Measurements from ENCODE around the gene BCAR3.
"Not testable (repeated sequence)": the region's sequence is repeated elsewhere in the genome, so short reads cannot be mapped to it uniquely, and the experiment has no call there.

The BCAR3 gene

DNA sequence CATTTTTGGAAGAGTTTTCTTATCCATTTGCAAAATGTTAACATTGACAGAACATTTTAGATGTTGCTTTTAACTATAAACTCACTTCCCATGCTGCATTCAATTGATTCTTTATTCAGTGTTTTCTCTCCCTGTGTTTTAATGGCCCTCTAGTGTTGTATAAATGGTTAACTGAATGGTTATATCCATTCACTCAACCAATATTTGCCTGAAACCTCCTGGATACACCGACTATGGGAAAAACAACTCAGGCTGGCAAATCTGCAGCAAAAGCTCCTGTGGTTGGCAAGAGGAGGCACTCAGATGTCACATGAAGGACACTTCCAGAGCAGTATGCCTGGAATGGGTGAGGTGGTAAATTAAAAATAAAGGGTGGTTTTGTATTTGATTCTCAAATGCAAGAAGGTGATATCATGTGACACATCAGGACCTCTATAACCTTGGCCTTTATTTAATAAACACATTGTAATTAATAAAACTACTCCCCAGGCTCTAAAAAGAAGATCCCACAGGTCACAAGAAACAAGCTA lies 107.6 kb downstream of the BCAR3 start:
- no peak for DNase-seq

DNA sequence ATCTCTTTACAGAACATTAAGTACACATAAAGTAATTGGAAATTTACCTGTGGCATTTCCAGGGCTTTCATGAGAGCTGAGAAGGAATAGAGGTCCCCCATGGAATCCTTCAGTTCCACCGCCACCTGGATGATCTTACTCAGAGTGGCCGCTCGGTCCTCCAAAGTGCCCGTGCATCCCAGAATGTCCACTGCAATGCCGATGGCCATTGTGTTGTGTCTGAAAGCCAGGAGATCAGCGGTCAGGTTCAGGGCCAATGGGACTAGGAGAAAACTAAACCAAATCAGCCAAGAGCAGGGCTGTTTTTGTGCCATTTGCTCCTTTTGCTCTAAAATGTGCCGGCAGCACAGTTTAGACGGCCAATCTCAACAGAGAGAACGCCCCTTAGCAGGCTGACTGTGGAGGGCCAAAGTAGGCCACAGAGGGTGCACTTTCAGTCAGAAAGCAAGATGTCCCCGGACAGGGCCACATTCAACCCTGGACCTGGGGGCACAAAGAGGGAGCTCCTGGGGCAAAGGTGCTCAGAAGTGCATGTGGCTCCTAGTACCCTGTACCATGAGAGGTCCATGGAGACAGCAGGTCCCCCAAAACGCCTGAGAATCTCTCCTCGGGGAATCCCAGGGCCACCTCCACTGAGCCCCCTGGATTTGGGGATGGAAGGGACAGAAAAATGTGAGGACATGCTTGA lies 109.9 kb downstream of the BCAR3 start:
- no peak for DNase-seq

DNA sequence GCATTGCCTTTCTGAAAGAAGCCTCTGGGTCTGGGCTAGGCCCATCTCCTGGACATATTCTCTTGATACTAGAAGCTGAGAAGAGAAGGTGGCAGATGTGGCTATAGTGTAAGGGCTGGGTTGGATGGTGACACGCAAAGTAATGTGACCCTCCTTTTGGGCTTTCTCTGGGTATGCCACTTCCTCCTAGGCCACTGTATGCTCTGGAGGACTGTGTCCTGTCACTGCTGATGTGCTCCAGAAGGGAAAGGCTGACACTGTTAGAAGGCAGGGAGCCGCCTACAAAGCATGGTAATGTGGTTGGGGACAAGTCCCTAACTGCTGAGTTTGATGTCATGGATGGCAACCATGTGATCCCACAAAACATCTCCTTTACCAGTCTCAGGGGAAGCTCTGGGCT lies 112.1 kb downstream of the BCAR3 start:
- DNase-seq: no peak

DNA sequence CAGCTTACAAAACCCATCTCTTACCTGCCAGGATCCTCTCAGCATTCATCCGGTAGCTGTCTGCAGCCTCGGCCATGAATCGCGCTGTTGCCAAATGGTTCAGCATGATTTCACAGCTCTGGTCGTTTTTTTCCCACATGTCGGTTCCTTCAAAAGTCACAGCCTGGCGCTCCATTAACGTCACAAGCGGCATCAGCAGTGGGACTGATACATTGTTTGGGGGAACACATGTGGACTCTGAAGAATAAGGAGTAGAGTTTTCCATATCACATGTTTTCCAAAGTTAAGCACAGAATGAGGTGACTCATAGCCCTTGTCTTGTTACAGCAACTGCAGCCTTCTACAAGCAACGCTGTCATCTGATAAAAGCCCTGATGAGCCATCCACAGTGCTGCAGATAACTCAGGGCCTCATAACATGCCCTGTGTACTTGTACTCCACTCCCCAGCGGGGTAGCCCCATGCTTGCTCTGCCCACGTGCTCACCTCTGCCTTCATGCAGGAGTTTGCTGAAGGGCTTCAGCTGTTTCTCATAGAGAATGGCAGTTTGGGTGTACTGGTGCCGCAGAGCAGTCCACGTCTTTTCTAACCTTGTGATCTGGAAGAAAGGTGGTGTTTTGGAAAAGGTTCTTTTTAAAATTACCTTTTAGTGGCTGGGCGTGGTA lies 114.2 kb downstream of the BCAR3 start:
- no peak for DNase-seq

DNA sequence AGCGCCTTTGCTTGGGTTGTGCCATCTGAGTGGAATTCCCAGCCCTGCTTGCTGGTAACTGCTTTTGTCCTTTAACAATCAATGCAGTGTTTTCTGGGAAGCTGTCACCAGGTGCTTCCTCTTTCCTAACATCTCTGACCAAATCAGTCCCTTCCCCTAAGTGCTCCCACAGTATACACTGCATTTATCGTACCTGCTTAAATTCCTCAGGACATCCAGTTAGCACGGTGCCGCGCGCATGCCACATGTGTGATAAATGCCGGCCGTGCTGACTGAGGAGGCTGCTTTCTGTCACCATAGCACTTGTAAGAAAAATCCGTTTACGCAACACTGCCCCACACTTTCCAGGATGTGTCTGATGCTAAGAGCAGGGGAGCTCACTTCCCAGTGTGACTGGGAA lies 115.4 kb downstream of the BCAR3 start:
- no peak for DNase-seq

DNA sequence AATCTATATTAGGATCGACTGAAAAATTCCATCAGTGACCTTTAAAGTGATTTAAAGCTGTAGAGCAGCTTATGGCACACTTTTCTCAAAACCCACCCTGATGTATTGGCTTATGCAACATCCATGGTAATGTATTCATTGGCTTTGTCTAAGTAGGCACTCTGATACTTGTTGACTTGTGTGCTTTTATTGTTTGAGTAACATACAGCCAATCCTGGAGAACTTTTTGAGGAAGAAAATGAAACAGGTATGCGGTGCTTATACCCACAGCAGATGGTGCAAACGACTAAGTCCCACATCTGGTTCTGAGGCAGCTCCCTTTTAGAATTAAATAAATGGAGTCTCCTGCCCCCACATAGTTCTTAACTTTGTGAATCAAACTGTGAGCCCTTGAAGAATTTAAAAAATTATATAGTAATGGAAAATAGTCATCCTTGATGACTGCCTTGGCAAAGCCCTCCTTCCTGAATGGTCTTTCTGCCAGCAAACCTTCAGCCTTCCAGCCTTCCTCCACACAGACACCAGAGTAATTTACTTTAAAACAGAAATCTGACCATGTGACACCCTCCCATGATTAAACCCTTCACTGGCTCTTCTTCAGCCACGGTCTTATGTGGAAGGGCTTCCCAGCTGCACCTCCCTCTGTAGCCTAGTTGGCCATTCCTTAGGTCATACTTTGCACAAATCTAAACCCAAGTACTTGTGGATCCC lies 116.0 kb downstream of the BCAR3 start:
- no peak for DNase-seq

DNA sequence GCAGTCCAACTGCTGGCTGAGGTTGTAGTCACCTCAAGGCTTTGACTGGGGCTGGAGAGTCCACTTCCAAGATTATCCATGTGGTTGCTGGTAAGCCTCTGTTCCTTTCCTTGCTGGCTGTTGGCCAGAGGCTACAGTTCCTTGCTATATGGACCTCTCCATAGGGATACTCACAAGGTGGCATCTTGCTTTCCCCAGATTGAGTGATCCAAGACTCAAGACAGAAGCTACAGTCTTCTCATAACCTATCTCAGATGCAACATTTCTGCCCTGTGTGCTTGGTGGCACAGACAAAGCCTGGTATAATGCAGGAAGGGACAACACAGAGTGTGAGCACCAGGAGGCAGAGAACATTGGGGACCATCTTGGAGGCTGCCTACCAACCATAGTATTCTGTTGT lies 121.9 kb downstream of the BCAR3 start:
- DNase-seq: no peak

DNA sequence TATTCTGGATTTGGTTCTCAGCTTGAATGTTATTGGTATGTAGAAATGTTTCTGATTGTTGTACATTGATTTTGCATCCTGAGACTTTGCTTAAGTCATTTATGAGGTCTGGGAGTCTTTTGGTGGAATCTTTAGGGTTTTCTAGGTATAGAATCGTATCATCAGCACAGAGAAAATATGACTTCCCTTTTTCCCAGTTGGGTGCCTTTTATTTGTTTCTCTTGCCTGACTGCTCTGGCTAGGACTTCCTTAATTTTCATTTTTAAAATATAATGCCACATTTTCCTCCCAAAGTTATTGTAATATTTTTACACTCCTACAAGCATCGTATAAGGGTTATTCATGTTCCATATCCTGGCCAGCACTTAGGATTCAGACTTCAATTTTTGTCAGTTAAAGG lies 122.6 kb downstream of the BCAR3 start:
- DNase-seq: no peak

DNA sequence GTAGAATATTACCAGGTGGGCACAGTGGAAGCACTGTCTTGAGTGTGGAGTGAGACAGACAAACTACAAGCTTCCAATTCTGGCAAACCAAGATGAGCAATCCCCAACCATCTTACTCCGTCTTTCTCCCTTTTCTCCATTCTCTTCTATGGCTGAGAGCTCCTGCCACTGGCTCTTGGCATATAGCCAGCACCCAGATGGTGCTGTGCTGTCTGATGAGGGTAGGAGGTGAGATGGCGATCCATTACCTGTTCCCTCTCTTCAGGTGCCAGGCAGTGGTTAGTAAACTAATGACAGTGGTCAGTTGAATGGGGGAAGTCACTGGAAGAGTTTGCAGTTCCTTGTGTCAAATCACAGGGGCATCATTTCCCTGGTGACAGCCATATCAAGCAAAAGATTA lies 125.3 kb downstream of the BCAR3 start:
- no peak for DNase-seq

DNA sequence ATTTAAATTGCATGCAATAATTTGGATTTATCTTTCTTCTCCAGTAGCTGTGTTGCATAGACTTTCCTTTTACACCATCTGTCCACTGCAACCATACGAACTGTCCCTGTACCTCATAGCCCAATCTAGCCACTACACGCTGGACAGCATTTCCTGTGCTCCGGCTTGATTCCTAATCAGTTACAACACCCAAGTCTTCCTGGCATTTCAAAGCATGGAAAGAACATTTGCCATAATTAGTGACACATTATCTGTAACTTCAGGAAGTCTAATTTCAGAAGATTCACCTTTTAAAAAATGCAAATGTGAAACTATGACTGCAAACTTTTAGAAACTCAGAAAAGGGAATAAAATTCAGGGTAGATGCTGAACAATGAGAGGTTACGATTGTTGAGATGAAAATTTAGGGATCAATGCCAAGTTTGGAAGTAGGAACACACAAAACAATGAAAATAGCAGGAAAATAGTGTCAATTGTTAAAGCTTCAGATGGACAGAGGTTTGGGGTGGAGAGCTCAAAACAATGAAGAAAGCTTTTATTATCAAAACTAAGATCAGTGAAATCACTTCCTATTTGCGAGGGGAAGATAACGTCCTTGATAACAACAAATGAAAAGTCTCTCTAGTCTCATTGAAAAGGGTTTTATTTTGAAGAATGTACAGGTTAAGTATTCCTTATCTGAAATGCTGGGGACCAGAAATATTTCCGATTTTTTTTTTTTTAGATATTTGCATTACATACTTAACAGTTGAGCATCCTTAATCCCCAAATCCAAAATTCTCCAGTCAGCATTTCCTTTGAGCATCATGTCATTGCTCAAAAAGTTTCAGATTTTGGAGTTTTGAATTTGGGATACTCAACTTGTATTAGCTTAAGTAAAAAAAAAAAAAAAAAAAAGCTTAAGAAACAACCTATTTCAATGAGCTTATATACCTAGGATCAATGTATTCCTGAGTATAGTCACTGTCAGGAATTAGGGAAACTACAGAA lies 126.5 kb downstream of the BCAR3 start:
- no peak for DNase-seq

DNA sequence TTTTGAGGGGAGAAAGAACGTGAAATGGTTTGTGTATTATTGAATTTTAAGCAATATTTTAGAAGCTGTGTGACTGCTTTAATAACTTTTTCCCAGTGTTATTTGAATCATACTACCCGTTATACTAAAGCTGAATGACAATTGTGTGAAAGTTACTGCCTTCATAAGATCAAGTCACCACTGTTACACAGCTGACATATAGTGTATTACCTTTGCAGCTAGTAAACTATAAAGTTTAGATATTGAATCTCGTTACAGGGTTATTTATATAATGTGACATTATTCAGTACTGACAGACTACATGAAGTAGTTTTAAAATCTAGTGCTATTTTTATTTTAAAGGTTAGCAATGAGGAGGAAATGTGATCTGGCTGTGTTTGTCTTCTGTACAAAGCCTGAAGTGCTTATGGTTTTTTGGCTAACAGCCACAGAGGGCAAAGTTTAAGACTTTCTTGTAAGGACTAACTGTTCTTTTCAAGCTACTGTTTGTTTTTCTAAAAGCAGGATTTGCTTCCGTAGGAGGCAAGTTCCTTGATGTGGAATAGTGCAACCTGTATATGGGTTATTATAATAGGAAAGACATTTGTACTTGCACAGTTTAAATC lies 127.6 kb downstream of the BCAR3 start:
- DNase-seq: not testable (repeated sequence)

DNA sequence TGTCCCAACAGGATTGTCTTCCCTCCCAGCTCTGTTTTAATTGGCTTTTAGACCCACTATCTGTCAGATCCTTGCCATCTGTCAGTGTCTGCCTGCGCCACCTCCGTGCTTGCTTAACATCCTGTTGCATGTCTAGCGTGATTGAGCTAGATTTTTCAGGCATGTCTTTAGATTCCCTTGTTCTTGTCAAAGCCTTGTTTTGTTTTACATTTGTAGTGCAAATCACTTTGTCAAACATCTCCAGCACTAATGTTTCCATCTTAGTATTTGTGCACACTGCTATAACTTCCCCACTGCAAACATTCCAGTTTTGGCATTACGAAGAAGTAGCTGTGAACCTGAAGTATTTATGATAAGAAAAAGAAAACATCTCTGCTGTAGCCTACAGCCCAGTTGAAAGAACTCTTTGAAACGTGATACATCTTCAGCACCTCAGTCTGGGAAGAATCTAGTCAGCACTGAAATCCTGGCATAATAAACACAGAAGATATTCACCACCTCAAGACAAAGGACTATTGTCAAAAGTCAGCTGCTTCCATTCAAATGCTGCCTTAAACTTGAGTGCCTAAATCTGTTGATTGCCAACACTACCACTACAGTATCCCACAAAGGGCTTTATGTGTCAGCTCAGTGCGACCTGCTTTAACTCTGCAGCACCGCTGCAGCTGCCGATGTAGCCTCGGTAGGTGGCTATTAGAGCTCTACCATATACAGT lies 128.7 kb downstream of the BCAR3 start:
- peak; percentile 66 for DNase-seq

DNA sequence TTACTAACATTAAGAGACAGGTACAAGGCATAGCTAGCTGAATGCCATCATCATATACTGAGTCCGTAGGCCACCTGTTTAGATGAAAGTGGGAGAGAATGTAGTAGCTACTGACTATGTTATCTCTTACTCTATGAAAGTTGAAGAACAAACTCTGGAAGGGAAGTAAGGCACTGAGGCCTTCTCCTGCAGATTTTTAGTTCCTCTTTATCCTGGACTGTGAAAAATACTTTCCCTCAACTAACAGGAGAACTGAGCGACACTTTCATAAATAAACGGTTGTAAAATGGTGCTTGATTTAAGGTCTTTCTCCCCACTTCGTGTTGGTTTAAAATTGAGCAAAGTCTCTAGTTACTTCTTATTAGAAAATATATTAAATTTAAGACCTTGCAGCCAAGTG lies 131.8 kb downstream of the BCAR3 start:
- no peak for DNase-seq

DNA sequence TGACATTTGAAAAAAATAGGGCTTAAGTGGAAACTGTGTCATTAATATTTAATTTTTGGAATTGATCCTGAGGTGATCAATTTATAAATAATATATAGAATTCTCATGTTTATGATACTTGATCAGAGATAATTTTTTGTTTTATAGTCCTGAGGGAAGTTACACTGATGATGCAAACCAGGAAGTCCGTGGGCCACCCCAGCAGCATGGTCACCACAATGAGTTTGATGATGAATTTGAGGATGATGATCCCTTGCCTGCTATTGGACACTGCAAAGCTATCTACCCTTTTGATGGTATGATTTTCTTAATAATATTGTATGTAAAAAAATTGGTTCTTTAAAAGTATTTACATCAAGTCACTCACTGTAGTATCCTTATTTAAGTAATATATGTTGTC lies 132.5 kb downstream of the BCAR3 start:
- DNase-seq: no peak

DNA sequence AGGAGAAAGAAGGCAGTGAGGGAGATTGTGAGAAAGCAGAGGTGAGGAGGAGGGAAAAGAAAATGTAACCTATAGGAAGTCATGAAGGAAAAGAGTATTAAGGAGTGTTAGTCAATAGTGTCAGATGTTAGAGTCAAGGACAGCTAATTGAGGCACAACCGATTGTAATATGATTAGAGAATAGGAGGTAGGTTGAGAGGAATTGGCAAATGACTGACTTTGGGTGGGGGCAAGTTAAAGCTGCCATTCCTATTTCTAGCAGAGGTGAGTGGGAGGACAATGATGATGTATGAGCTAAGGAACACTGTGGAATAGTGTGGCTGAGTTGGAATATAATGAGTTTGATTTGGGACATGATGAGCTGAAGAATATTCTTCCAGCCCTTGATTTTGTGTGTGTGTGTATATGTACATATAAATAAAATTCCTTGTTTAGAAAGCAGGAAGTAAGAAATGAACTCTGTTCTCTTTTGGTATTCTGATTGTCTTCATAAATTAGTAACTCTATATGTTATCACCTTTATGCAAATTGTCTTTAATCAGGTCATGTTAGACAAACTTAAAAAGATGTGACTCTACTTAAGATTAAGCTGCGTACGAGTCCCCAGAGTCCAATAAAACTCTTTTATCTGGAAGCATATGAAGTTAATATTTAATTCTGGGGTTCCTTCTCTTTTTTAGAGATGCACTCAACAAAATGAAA lies 135.3 kb downstream of the BCAR3 start:
- DNase-seq: no peak

DNA sequence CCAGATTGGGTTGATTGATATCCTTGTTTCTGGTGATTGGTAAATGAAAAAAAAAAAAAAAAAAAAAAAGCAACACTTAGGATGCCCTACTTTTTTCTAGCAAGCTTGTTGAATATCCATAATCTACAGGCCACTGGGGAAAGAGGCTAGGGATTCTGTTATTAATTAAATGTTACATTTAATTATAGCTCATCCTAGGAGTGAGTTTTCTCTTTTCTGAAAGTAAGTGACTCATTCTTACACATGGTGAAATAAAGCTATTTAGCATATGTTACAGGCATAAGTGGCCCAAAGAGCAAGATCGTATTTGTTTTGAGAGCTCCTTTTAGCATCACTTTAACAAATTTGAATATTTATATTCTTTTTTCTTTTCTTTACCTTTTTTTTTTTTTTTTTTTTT lies 139.2 kb downstream of the BCAR3 start:
- no peak for DNase-seq

DNA sequence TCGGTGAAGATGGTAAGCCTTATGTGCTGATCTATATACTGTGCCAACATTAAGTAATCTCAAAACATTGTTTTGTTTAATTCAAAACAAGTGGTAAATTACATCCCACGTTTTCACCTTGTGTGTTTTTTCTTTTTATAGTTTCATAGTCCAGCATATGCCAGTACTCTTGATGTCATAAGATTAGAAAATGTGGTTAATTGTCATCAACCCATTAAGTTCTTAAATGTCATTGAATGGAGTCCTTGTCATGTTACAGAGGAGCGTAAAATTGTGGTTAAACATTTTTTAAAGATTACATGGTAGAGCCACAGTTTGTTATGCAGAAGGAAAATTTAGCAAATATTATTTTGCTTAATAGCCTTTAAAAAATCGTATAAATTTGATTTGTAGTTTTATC lies 140.6 kb downstream of the BCAR3 start:
- no peak for DNase-seq

DNA sequence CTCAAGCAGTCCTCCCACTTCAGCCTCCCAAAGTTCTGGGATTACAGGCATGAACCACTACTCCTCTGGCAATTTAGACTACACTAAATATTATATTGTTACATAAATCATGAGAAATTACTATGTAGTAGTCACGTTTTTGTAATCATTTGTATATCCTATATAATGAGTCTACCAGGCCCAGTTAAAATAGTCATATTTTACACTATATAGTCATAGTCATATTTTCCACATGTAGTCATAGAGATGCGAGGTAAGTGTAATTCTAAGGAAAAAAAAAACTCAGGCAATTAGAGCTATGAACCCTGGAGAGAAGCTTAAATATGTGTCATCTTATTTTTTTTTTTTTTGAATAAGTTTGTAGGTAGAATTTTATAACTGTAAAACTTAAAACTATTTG lies 143.7 kb downstream of the BCAR3 start:
- no peak for DNase-seq

DNA sequence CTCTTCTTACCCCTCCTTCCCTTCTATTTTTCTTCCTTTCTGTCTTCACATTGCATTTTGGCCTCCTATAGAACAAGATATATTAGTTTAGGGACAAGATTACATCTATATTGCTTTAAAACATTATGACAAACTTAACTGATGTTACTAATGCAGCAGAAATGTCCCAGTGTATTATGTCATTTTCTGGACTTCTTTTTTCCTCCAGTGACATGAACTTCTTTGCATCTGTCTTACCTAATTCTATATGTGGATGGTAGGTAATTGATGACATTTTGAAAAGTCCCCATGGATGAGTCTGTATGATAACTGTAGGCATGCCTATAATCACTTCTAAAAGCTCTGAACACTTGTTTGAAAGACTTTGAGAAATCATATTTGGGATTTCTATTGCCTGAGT lies 144.2 kb downstream of the BCAR3 start:
- DNase-seq: no peak

DNA sequence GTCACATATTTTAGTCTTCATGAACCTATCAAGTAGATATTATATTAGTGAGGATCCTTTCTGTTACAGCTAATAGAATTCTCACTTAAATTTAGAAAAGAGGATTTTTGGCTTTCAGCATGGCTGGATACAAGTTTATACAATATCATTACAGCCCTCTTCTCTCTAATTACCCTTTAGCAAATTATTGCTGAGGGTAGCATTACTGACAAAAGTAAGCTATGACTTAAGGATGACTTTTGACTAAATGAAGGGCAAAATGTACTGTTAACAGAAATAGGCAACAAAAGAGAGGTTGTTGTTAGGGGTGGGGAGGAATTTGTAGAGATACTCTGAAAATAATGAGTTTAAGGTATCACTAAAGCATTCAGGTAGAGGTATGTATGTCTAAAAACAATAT lies 148.0 kb downstream of the BCAR3 start:
- no peak for DNase-seq

DNA sequence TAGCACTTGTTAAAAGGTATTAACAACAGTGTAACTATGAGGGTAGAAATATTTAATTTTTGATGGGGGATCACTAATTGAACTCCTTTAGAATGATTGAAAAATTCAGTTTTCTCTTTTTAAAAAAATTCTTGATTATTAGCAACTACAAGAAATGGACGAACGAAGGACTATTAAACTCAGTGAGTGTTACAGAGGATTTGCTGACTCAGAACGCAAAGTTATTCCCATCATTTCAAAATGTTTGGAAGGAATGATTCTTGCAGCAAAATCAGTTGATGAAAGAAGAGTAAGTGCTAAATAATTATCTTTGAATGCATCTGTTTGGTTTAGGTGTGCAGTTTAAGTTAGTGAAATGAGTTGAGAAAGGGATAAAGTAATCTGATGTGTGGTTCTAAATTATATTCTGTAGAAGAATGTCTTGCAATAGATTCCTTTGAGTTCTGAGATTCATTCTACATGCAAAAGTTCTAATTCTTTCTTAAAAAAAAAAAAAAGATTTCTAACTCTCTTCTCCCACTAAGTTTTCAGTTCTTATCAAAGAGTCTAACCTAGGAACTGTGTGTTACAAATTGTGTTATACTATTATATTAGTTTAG lies 148.8 kb downstream of the BCAR3 start:
- DNase-seq: no peak

Measured in NCI-H526 treated with DMSO at 0.1 percent for 48 hours (cell line).